ENCODE data around the gene ZBTB20.

ZBTB20 gene

GRCh38 chr3:114299941-114300624 is 847.0 kb downstream of the ZBTB20 start:
- DNase-seq, result no peak

- no peak for DNase-seq
These were observed 847.7 kb downstream of the ZBTB20 start for GRCh38 chr3:114299421-114299820.

GRCh38 chr3:114295946-114296345 is 851.1 kb downstream of the ZBTB20 start:
- no peak for DNase-seq

GRCh38 chr3:114294940-114295480 is 852.1 kb downstream of the ZBTB20 start:
- no peak for DNase-seq

GRCh38 chr3:114293838-114294535 is 853.1 kb downstream of the ZBTB20 start, which contains the start of gene TIGIT:
Gene TIGIT, plus strand, starts transcription at chr3:114294028. Its CDS starts 34 bp downstream, at chr3:114294062.
- DNase-seq, result no peak

- DNase-seq, result peak; percentile 6
These were observed 855.9 kb downstream of the ZBTB20 start for GRCh38 chr3:114290911-114291901.

- no peak for DNase-seq
These were observed 860.8 kb downstream of the ZBTB20 start for GRCh38 chr3:114286266-114286665.

DNA sequence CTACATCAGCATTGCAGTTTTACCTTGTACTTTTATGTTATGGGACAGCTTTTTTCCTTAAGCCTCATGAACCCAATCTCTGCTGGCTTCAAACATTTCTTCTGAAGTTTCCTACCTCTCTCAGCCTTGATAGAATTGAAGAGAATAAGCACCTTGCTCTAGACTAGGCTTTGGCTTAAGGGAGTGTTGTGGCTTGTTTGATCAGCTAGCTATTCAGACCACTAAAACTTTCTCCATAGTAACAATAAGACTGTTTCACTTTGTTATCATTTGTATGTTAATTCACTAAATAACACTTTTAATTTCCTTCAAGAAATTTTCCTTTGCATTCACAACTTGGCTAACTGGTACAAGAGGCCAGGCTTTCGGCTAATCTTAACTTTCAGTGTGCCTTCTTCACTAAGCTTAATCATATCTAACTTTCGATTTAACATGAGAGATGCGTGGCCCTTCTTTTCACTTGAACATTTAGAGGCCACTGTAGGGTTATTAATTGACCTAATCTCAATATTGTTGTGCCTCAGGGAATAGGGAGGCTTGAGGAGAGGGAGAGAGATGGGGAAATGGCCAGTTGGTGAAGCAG is 861.3 kb downstream of the ZBTB20 start:
- no peak for DNase-seq

DNA sequence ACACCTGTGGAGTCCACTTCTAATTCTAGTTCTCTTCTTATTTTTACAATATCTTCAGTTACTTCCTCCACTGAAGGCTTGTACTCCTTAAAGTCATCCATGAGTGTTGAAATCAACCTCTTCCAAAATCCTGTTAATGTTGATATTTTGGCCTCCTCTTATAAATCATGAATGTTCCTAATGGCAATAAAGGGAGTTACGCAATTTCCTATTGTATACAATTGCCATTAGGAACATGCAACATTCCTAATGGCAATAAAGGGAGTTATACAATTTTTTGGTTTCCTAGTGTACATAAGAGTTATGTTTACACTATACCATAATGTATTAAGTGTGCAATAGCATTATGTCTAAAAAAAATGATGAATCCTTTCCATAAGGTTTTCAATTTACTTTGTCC is 862.4 kb downstream of the ZBTB20 start:
- DNase-seq, result no peak
